Endothelial cell of umbilical vein (primary cell): ENCODE data around the gene KCTD17. TPM values are rescaled to one million over a fixed set of nuclear protein-coding genes. Genes with fewer than 3 reads are reported as not detected.

Source experiments
- BruUV-seq: library from RNA; stranded (reverse); fragments of 400-500 nt; replicated peaks from 2 replicates; lab custom pipeline; 2021; lab: Mats Ljungman, UMichigan
- CTCF ChIA-PET: fragments of 300-600, 350-600 bp; sonication (Branson Sonifier 250); formaldehyde crosslinking; loops from one replicate; lab custom pipeline; 2021; ENCODE audit warnings: antibody characterized with exemption, inconsistent platforms; lab: Charles Lee
- POLR2A ChIA-PET: fragments of 300-600, 350-600 bp; sonication (Branson Sonifier 250); formaldehyde crosslinking; loops from one replicate; lab custom pipeline; 2021; ENCODE audit warnings: antibody characterized with exemption, inconsistent platforms; lab: Charles Lee
- DNase-seq: peaks from one replicate; pipeline ENCODE4 v3.0.0-alpha.2; 2011; ENCODE audit warnings: low read depth, low spot score
- FAIRE-seq: peaks from 2 replicates; lab custom pipeline; 2011; peaks lifted over from hg19 to GRCh38; lab: Jason Lieb, UNC
- H2AFZ ChIP-seq: 2 replicates; pipeline ENCODE4 v1.6.0; 2012; ENCODE audit warnings: low read depth, low read length, control low read depth, inconsistent platforms
- H3K27ac ChIP-seq: 2 replicates; pipeline ENCODE4 v1.5.1; 2011; ENCODE audit warnings: low read depth, mild to moderate bottlenecking, control low read depth, low read length, moderate library complexity; ENCODE audit not compliant: insufficient read depth
- H3K27me3 ChIP-seq, 2 experiments: 2 replicates each; pipeline versions ENCODE4 v1.6.0 to v1.6.1; 2011; ENCODE audit warnings: low read length in 2 of 2, mixed read lengths in 1 of 2; ENCODE audit not compliant: control insufficient read depth in 2 of 2, insufficient read depth in 2 of 2
- H3K36me3 ChIP-seq, 2 experiments: 2 replicates in 1 of 2; 3 replicates in 1 of 2; pipeline ENCODE4 v1.5.1; 2011; ENCODE audit warnings: low read length in 2 of 2, mild to moderate bottlenecking in 1 of 2, moderate library complexity in 1 of 2; ENCODE audit not compliant: control insufficient read depth in 2 of 2, insufficient read depth in 2 of 2; ENCODE audit errors: extremely low read depth in 1 of 2
- H3K4me1 ChIP-seq: 3 replicates; pipeline ENCODE4 v1.5.1; 2011; ENCODE audit warnings: mild to moderate bottlenecking, low read length; ENCODE audit not compliant: control insufficient read depth, insufficient read depth; ENCODE audit errors: extremely low read depth
- H3K4me2 ChIP-seq: 2 replicates; pipeline ENCODE4 v1.6.1; 2011; ENCODE audit warnings: low read length, control low read depth, mixed read lengths; ENCODE audit not compliant: insufficient read depth
- H3K4me3 ChIP-seq, 3 experiments: fragments of 200-600 bp in 1 of 3; sonication (generic), shearing (Covaris generic) in 1 of 3; replicated peaks in 1 of 3; 2 replicates each; pipeline ENCODE4 v1.5.1; 2011 to 2016; ENCODE audit warnings: control low read depth in 3 of 3, low read length in 3 of 3, mild to moderate bottlenecking in 2 of 3, inconsistent platforms in 1 of 3, low read depth in 1 of 3, moderate library complexity in 1 of 3; ENCODE audit not compliant: insufficient read depth in 1 of 3
- H3K79me2 ChIP-seq: 2 replicates; pipeline ENCODE4 v1.6.0; 2012; ENCODE audit warnings: low read length, inconsistent platforms; ENCODE audit not compliant: control insufficient read depth, insufficient read depth
- H3K9ac ChIP-seq: replicated peaks from 2 replicates; pipeline ENCODE3; 2011; ENCODE audit warnings: low read length, control low read depth; ENCODE audit not compliant: insufficient read depth; ENCODE audit errors: extremely low read depth
- H3K9me1 ChIP-seq: replicated peaks from 3 replicates; pipeline ENCODE4 v1.6.0; 2011; ENCODE audit warnings: mild to moderate bottlenecking, low read length; ENCODE audit not compliant: control insufficient read depth, insufficient read depth; ENCODE audit errors: extremely low read depth
- H3K9me3 ChIP-seq: replicated peaks from 2 replicates; pipeline ENCODE4 v1.5.1; 2012; ENCODE audit warnings: low read length, inconsistent platforms; ENCODE audit not compliant: control insufficient read depth, insufficient read depth
- H4K20me1 ChIP-seq: replicated peaks from 2 replicates; pipeline ENCODE3; 2011; ENCODE audit warnings: mild to moderate bottlenecking, low read length; ENCODE audit not compliant: control insufficient read depth, insufficient read depth; ENCODE audit errors: extremely low read depth
- EZH2 ChIP-seq: IDR thresholded peaks from 2 replicates; pipeline ENCODE4 v1.6.1; 2012; ENCODE audit warnings: borderline replicate concordance, low read depth, mild to moderate bottlenecking, moderate library complexity, low read length, inconsistent platforms; ENCODE audit not compliant: severe bottlenecking
- FOS ChIP-seq: IDR thresholded peaks from 2 replicates; pipeline ENCODE4 v1.6.1; 2011; ENCODE audit warnings: mild to moderate bottlenecking, low read length, moderate library complexity, borderline replicate concordance; ENCODE audit not compliant: insufficient read depth
- GATA2 ChIP-seq: IDR thresholded peaks from 2 replicates; pipeline ENCODE4 v1.7.0; 2011; ENCODE audit warnings: low read depth, mild to moderate bottlenecking, moderate library complexity, mixed read lengths, low read length; ENCODE audit not compliant: insufficient read length, insufficient read depth
- JUN ChIP-seq: IDR thresholded peaks from 2 replicates; pipeline ENCODE4 v1.6.1; 2011; ENCODE audit warnings: borderline replicate concordance, low read depth; ENCODE audit not compliant: insufficient read length, insufficient read depth
- MYC ChIP-seq: IDR thresholded peaks from one replicate; pipeline ENCODE4 v1.6.1; 2011; ENCODE audit warnings: mild to moderate bottlenecking, low read depth, low read length
- dilution Hi-C: fragments of 300-500 bp; cut with MboI; formaldehyde crosslinking; loops from one replicate; pipeline ENCODE4 v1.15.0; 2019; ENCODE audit warnings: low sequenced_read_pairs; ENCODE audit not compliant: extremely low pct_ligation_motif_present
- intact Hi-C: fragments of 100-400 bp; cut with micrococcal nuclease; formaldehyde crosslinking; loops from one replicate; pipeline ENCODE4 v1.10.0; 2022
- polyA plus RNA-seq, 4 experiments: library from polyadenylated mRNA; depleted of rRNA in 3 of 4; stranded (reverse) in 3 of 4; unstranded in 1 of 4; fragments of >200 nt; gene quantifications; 2 replicates each; pipeline versions ENCODE4 v1.2.1 to v1.2.3, GENCODE V29; 2011 to 2012; ENCODE audit warnings: missing spikeins in 1 of 4
- total RNA-seq: library from RNA; stranded (reverse); gene quantifications from 2 replicates; pipeline ENCODE4 v1.2.3, GENCODE V29; 2021
- TF ChIP-seq, protein P1 (sequence below): IDR thresholded peaks from 2 replicates; pipeline ENCODE4 v1.6.1; 2011; ENCODE audit not compliant: insufficient read depth, insufficient read length

KCTD17 gene
- total and polyA plus RNA-seq, 2 donors (not counting 3 experiments of a cell fraction or from before 2014, with no cell fraction given): 59.2 to 73.0 TPM

DNA sequence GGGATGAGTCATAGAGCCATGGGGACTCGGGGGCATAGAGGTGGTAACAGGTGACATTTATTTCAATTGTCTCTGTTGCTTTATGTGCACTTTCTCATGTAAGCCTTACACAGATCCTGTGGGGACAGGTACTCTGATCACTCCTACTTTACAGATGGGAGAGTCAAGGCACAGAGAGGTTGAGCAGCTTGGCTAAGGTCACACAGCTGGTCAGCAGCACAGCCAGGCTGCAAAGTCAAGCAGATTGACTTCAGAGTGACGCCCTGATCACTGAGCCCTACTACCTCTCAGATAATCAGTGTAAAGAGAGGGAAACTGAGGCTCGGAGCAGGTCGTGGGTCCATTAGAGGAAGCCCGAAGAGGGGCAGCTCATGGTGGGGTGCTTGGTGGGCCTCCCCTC, 54.4 kb downstream of the KCTD17 start:
- no peaks in the 10 kb centered on the region for H4K20me1 ChIP-seq
- CTCF ChIA-PET: no interaction called here
- no peak overlapping the region for H3K4me2 ChIP-seq
- dilution Hi-C loops: no loop called here
- H3K36me3 ChIP-seq: no peaks in the 10 kb centered on the region
- POLR2A ChIA-PET: no interaction called here
- FAIRE-seq: no peak
- no TSS peak for BruUV-seq
- H3K27me3 ChIP-seq: peaks cover 0 to 4% of the 10 kb centered on the region in 2 experiments
- H3K9me3 ChIP-seq: no peaks in the 10 kb centered on the region
- H3K27ac ChIP-seq: no peak overlapping the region
- no peak overlapping the region for H3K9ac ChIP-seq
- intact Hi-C loops: no loop called here
- TF ChIP-seq JUN (no peak), MYC (no peak), FOS (no peak)
- TF ChIP-seq, protein P1, sequence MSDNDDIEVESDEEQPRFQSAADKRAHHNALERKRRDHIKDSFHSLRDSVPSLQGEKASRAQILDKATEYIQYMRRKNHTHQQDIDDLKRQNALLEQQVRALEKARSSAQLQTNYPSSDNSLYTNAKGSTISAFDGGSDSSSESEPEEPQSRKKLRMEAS: no peak
- no peak overlapping the region for H3K4me3 ChIP-seq
- no peak overlapping the region for H2AFZ ChIP-seq
- no peaks in the 10 kb centered on the region for H3K4me1 ChIP-seq
- no peaks in the 10 kb centered on the region for H3K79me2 ChIP-seq
- no peak for DNase-seq
- no peaks in the 10 kb centered on the region for H3K9me1 ChIP-seq

DNA sequence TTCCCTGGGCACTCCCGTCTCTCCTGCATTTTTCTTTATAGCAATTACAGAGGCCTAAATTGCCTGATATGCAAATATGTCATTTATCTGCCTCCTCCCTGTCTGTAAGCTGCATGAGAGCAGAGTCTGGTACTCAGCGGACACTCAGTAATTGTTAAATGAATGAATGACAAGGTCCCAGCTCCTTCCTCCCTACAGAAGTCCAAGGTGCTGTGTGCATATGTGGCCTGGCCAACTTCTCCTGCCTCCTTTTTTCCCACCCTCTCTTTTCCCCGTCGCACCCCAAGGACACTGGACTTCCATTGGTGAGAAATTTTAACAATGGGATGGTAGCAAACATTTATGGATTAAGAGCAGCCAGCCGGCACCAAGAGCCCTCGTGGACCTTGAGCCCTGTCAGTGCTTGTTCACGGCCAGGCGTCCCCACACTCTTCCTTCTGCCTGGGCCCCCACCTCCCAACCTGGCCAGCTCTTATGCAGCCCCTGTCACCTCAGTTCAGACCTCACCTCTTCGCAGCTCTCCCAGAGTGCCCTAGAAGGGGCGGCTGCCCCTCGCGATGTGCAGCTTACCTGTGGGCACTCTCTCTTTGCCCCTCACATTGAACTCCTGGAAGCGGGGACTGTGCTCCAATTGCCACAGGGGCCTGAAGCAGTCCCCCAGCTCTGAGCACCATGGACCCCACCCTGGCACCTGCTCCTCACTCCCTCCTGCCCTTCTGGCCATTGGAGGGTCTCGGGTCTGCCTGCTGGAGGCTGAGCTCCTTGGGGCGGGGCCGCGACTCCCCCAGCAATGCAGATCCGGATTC, 56.5 kb downstream of the KCTD17 start:
- BruUV-seq: no TSS peak
- Histone ChIP-seq H3K4me1 (no peaks in the 10 kb centered on the region), H3K4me2 (no peak overlapping the region), H3K36me3 (no peaks in the 10 kb centered on the region), H3K27me3 (peaks cover 1 to 4% of the 10 kb centered on the region in 2 experiments), H3K9ac (no peak overlapping the region), H3K9me1 (no peaks in the 10 kb centered on the region), H2AFZ (no peak overlapping the region), H3K27ac (no peak overlapping the region), H3K9me3 (no peaks in the 10 kb centered on the region), H3K4me3 (no peak overlapping the region), H3K79me2 (no peaks in the 10 kb centered on the region), H4K20me1 (no peaks in the 10 kb centered on the region)
- intact Hi-C loops (no loop called here), dilution Hi-C loops (no loop called here)
- DNase-seq: no peak
- POLR2A ChIA-PET: no interaction called here
- no peak for TF ChIP-seq GATA2
- no peak for TF ChIP-seq JUN
- no peak for TF ChIP-seq EZH2
- TF ChIP-seq MYC: no peak
- TF ChIP-seq FOS: no peak
- CTCF ChIA-PET: no interaction called here
- no peak for FAIRE-seq
